Measurements from ENCODE around the gene VTI1A.

VTI1A gene

DNA sequence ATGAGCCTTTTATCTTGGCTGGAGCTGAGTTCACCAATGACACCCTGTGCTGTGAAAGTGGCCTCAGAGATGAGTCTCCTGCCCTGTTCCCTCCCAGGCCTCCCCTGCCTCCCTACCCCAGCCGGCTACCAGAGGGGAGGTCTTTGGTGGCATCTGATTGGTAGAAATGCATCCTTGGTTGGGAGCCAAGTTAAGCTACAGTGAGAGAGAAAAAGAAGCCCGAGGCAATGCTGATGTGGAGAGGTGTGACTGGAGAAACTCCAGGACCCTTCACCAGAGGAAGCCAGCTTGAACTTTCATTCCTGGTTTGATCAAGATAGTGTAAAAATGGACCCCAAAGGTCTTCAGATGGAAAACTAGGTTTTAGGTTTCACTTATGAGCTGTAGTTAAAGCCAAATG, 311.9 kb downstream of the VTI1A start:
- Histone ChIP-seq H2AFZ (ENCODE audit: low read length) (no peak overlapping the region), H4K20me1 (ENCODE audit: insufficient read depth, low read length, poor library complexity, severe bottlenecking) (no peaks in the 10 kb centered on the region), H3K4me3 (ENCODE audit: low read length, poor library complexity, severe bottlenecking) (no peak overlapping the region), H3K9me2 (replicated peaks; ENCODE audit: low read depth, low read length) (no peaks in the 10 kb centered on the region), H3K27me3 (ENCODE audit: insufficient read depth, low read length, poor library complexity, severe bottlenecking) (no peaks in the 10 kb centered on the region), H3F3A (ENCODE audit: low read depth) (no peaks in the 10 kb centered on the region), H3K9ac (ENCODE audit: low read depth, low read length, poor library complexity, severe bottlenecking) (no peak overlapping the region), H3K36me3 (ENCODE audit: insufficient read depth, low read length) (no peaks in the 10 kb centered on the region), H3K4me1 (ENCODE audit: insufficient read depth, low read length, poor library complexity, severe bottlenecking) (no peaks in the 10 kb centered on the region), H3K9me3 (ENCODE audit: insufficient read depth, low read depth, low read length) (no peaks in the 10 kb centered on the region), H3K79me2 (ENCODE audit: insufficient read depth, low read length) (no peaks in the 10 kb centered on the region), H3K4me2 (ENCODE audit: low read depth, low read length, poor library complexity, severe bottlenecking) (no peak overlapping the region)
- TF ChIP-seq, protein P1, sequence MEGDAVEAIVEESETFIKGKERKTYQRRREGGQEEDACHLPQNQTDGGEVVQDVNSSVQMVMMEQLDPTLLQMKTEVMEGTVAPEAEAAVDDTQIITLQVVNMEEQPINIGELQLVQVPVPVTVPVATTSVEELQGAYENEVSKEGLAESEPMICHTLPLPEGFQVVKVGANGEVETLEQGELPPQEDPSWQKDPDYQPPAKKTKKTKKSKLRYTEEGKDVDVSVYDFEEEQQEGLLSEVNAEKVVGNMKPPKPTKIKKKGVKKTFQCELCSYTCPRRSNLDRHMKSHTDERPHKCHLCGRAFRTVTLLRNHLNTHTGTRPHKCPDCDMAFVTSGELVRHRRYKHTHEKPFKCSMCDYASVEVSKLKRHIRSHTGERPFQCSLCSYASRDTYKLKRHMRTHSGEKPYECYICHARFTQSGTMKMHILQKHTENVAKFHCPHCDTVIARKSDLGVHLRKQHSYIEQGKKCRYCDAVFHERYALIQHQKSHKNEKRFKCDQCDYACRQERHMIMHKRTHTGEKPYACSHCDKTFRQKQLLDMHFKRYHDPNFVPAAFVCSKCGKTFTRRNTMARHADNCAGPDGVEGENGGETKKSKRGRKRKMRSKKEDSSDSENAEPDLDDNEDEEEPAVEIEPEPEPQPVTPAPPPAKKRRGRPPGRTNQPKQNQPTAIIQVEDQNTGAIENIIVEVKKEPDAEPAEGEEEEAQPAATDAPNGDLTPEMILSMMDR (conservative IDR thresholded peaks at IDR 0.05; ENCODE audit: low read length), result no peak
- no peak for TF ChIP-seq EZH2phosphoT487 (IDR thresholded peaks at IDR 0.05; ENCODE audit: borderline replicate concordance)

DNA sequence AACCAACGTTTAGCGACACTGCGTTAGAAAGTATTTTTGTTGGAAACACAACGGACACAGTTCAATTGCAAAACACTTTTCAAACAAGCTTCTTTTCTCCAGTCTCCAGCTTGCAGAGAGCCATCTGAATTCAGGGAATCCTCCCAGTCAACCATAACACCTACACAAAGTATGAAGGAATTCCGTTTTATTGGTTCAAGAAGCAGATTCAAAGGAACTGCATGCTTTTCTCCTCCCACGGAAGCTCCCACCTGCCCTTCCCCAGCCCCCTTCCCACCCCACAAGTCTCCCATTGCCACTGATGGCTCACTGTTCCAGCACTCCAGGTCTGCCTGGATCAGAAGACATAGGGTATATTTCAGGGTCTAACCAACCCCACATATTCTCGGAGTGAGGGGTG, 312.5 kb downstream of the VTI1A start:
- TF ChIP-seq, protein P1 (conservative IDR thresholded peaks at IDR 0.05; ENCODE audit: low read length), result no peak
- no peak for TF ChIP-seq EZH2phosphoT487 (IDR thresholded peaks at IDR 0.05; ENCODE audit: borderline replicate concordance)
- H3K36me3 ChIP-seq (ENCODE audit: insufficient read depth, low read length), result no peaks in the 10 kb centered on the region
- no peaks in the 10 kb centered on the region for H3K79me2 ChIP-seq (ENCODE audit: insufficient read depth, low read length)
- H3K4me3 ChIP-seq (ENCODE audit: low read length, poor library complexity, severe bottlenecking), result no peak overlapping the region
- H3F3A ChIP-seq (ENCODE audit: low read depth), result no peaks in the 10 kb centered on the region
- no peaks in the 10 kb centered on the region for H3K27me3 ChIP-seq (ENCODE audit: insufficient read depth, low read length, poor library complexity, severe bottlenecking)
- no peaks in the 10 kb centered on the region for H3K9me2 ChIP-seq (replicated peaks; ENCODE audit: low read depth, low read length)
- H3K9ac ChIP-seq (ENCODE audit: low read depth, low read length, poor library complexity, severe bottlenecking), result no peak overlapping the region
- no peaks in the 10 kb centered on the region for H4K20me1 ChIP-seq (ENCODE audit: insufficient read depth, low read length, poor library complexity, severe bottlenecking)
- H2AFZ ChIP-seq (ENCODE audit: low read length), result no peak overlapping the region
- H3K4me1 ChIP-seq (ENCODE audit: insufficient read depth, low read length, poor library complexity, severe bottlenecking), result no peaks in the 10 kb centered on the region
- H3K4me2 ChIP-seq (ENCODE audit: low read depth, low read length, poor library complexity, severe bottlenecking), result no peak overlapping the region
- H3K9me3 ChIP-seq (ENCODE audit: insufficient read depth, low read depth, low read length), result no peaks in the 10 kb centered on the region

DNA sequence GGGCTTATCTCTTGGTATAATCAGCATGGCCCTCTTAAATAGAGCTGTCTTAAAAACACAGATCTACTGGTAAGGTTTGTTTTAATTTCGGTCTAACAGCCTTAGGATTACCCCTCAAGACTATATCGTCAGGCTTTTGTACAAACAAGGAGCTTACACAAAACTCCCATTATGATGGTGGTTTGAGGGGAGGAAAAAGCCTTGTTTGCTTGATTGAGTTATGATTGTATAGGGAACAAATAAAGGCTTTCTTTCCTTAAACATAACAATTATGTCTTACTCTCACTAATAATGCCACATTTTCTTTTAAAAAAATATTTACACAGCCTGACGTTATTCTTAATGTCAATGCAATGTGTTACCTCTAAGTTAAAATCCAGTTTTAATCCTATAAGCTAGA, 314.2 kb downstream of the VTI1A start:
- no peak overlapping the region for H3K4me3 ChIP-seq (ENCODE audit: low read length, poor library complexity, severe bottlenecking)
- H3K9ac ChIP-seq (ENCODE audit: low read depth, low read length, poor library complexity, severe bottlenecking), result no peak overlapping the region

More for the DNA sequence above, 314.2 kb downstream of the VTI1A start:
- H3K36me3 ChIP-seq (ENCODE audit: insufficient read depth, low read length), result no peaks in the 10 kb centered on the region
- no peaks in the 10 kb centered on the region for H3K9me3 ChIP-seq (ENCODE audit: insufficient read depth, low read depth, low read length)
- TF ChIP-seq, protein P1 (conservative IDR thresholded peaks at IDR 0.05; ENCODE audit: low read length), result no peak
- TF ChIP-seq EZH2phosphoT487 (IDR thresholded peaks at IDR 0.05; ENCODE audit: borderline replicate concordance), result no peak
- no peaks in the 10 kb centered on the region for H3K27me3 ChIP-seq (ENCODE audit: insufficient read depth, low read length, poor library complexity, severe bottlenecking)
- no peaks in the 10 kb centered on the region for H3K9me2 ChIP-seq (replicated peaks; ENCODE audit: low read depth, low read length)
- H3K4me1 ChIP-seq (ENCODE audit: insufficient read depth, low read length, poor library complexity, severe bottlenecking), result no peaks in the 10 kb centered on the region
- no peak overlapping the region for H3K4me2 ChIP-seq (ENCODE audit: low read depth, low read length, poor library complexity, severe bottlenecking)
- H3F3A ChIP-seq (ENCODE audit: low read depth), result no peaks in the 10 kb centered on the region
- no peaks in the 10 kb centered on the region for H4K20me1 ChIP-seq (ENCODE audit: insufficient read depth, low read length, poor library complexity, severe bottlenecking)
- H2AFZ ChIP-seq (ENCODE audit: low read length), result no peak overlapping the region
- no peaks in the 10 kb centered on the region for H3K79me2 ChIP-seq (ENCODE audit: insufficient read depth, low read length)

All from Loucy (cell line).